Stimulated activated CD4-positive, alpha-beta T cell treated with anti-CD3 and anti-CD28 coated beads, Interleukin-4, amount 100 ng/mL, for 48 hours (primary cell): ENCODE results near the gene HEY2.
"Not testable (repeated sequence)": the region's sequence is repeated elsewhere in the genome, so short reads cannot be mapped to it uniquely, and the experiment has no call there.

Source experiments
- DNase-seq, 2 donors: peaks; one replicate each; pipeline ENCODE4 v3.0.0-alpha.2; 2020; ENCODE audit warnings: low read depth in 2 of 2

The HEY2 gene

GRCh38 chr6:125795301-125795700 is 45.9 kb downstream of the HEY2 start:
- DNase-seq = no peak

GRCh38 chr6:125797120-125797885 is 47.9 kb downstream of the HEY2 start:
- DNase-seq = no peak

GRCh38 chr6:125797886-125798444 is 48.5 kb downstream of the HEY2 start:
- no peak for DNase-seq

DNA sequence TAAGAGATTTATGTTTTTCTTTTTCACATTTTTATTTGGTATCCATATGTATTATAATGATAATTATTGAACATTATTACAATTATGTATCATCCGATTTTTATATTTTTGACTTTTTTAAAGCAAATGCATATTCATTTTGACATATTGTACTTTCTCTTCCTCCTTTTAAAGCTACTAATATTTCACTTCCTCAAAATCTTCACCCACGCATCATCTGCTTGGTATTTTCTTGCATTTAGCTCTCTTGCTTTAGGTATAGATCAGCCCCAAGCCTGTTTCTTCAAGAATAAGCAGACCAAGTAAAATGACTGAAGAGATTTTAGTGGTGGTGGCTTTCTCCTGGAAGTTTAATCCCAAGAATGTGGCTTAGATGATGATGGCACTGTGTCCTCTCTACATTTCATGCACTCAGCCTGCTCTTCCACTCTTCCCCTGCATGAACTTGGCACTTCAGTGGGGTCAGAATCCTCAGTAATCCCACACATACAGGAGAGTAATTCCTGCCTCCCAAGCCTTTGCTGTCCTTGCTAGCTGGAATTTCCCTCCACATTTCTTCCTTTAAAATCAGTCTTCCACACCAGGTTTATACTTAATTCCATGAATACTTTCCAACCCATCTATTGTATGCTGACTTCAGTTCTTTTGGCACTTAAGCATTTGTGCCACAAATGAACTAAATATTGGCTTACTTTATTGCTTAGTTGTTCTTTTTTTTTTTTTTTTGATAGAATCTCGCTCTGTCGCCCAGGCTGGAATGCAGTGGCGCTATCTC is 49.5 kb downstream of the HEY2 start:
- DNase-seq = no peak

- no peak for DNase-seq
These were observed 53.0 kb downstream of the HEY2 start for GRCh38 chr6:125802383-125802782.

DNA sequence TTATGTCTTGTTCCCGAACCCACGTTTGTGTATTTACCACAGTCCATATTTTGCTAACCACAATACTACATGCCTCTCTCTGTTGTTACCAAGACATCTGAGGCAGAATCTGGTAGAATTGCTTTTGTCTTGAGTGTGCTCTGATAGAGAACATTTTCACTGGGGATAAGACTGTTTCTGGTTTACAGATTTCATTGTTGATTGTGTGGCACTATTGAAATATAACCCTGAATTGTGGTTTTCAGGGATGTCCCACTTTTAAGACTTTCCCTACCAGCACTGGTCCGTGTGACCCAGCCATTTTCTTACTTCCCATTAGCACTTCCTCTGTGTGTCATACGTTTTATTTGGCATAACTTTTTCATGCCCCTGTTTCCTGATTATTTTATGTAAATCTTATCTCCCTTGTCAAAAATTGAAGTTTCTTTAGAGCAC is 53.5 kb downstream of the HEY2 start:
- no peak for DNase-seq

DNA sequence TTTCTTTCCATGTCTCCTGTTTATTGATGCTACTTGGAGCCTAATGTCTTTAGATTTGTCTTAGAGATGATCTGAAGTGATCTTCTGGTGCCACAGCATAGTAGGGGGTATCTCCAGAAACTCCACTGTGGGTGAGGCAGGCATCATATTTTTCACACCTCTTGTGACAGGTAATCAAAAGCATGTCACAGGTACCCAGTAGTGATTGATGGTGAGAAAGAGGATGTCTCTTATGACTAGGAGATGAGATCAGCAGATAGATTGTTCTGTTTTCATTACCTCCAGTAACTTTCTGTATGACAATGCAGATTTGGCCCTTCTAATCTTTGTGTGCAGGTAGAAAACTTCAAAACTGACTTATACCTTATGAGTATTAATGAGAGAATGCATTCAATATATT is 54.8 kb downstream of the HEY2 start:
- DNase-seq = no peak

- DNase-seq = not testable (repeated sequence)
These were observed 55.5 kb downstream of the HEY2 start for GRCh38 chr6:125804866-125805425.

DNA sequence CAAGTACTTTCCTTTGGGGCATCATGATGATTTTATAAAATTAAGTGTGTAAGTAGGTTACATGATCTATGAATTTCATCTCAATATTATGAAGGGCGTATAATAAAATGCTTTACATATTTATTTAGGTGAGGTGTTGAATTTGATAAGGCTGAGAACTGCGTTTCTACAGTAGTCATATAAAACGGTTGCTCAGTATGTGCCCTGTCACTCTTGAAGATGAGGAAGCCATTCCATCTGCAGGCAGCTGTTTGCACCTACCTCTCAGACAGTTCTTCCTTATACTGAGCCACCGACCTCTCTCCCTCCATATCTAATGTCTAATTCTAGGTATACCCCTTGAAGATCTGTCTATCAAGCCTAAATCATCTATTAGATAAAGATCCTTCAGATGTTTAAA is 57.4 kb downstream of the HEY2 start:
- no peak for DNase-seq

DNA sequence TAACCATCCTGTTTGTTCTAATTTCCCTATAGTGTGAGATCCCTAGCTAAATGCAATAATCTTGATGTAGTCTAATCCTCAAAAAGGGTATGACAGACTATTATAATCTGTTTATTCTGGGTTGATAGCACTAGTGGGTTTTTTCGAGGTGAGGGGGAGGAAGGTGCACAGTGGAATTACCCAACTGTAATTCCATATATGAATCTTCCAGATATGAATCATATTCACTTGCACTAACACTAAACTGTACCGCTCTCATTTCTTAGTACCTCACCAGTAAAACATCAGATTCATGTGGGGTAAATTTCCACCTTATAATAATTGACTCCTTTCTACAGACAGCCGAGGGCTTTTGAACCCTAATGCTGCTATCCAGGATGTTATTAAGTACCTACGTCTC is 57.9 kb downstream of the HEY2 start:
- DNase-seq = no peak

DNA sequence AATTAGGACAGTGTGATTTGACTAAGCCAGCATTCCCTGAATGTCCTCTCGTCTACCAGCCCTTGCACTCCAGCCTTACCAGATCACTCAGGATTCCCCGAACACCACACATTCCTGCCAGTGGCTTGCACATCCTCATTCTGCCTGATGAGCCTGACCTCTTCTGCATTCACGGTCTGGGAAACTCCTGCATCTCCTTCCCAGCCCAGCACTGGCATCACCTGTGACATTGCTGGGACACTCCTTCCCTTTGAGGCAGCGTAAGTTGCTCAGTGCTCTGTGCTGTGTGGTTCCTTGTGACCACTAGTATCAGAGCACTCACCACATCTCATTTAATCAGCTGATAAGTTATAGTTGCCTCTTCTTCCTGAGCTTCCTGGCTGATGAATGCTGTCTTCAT is 58.6 kb downstream of the HEY2 start:
- DNase-seq = no peak

DNA sequence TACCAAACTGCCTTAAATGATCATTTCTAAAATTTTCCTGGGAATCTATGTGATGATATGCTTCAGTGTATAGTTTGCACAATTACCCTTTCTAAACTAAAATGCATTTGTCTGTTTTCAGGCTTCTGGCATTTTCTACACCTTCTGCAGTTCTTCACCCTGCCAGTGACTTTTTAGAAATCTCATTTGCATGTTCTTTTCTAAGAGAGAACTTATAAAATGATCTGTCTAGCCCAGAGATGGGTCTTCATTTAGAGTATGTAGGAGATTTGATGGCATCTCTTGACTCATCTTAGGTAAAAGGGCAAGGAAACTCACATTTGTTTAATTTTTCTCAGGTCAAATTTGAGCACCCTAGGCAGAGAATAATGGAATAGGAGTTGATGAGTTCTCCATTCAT is 59.2 kb downstream of the HEY2 start:
- DNase-seq = no peak

- no peak for DNase-seq
These were observed 60.2 kb downstream of the HEY2 start for GRCh38 chr6:125809570-125810170.

DNA sequence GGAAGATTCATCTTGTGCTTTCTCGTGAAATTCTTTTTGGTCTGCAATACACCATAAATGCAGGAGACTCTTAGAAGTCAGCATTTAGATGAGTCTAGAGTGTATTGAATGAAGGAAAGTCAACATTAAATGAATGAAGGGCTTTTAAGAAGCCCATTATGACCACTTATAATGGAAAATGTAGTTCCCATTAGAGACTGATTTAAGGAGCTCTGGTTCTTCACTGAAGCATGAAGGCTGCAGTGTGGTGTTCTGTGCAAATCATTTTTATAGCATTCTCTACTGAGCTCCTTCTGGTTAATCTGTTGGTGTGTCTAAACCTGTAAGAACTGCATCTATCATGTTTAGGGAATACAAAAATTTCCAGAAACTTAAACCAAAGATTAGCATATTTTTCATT is 61.0 kb downstream of the HEY2 start:
- no peak for DNase-seq
